UCSD-AML1 (cell line): ENCODE data around the gene DNAJC18.
A peak's percentile ranks its signal among the peaks of the same experiment; 100 is the strongest.

Experiments
- DNase-seq: peaks from one replicate; lab custom pipeline; 2025; ENCODE audit not compliant: unreplicated experiment; lab: John Stamatoyannopoulos, UW

Gene DNAJC18

DNA sequence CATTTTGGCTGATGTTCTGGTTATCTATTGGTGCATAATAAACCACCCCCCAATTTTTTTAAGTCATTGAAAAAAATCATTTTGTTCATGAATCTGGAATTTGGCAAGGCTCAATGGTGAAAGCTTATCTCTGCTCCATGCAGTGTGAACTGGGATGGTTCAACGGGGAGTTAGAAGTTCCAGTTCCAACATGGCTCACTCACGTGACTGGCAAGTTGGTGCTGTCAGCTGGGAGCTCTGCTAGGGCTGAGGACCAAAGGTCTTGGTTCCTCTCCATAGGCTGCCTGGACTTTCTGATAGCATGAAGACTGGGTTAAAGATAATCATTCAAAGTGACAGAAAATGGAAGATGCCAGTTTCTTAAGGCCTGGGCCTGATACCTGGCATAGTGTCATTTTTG, 32.4 kb downstream of the DNAJC18 start:
- DNase-seq = no peak

DNA sequence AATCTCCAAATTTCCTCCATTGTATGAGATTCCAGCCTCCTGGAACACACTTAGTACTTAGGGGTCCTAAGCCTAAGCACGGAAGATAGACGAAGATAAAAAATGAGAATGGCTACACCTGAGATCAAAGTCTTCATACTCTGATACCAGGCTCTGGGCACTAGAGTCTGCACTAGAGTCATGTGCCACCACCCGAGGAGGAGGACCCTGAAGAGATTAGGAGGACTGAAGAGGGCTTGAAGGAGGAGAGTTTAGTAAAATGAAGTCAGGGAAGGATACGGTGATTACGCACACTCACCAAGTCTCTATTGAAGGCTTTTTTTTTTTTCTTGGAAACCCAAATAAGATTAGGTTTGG, 34.9 kb downstream of the DNAJC18 start:
- no peak for DNase-seq

- DNase-seq = peak; percentile 98
Measured at GRCh38 chr5:139403787-139404483, 35.4 kb downstream of the DNAJC18 start, which contains the start of gene SPATA24. Gene SPATA24, minus strand, starts transcription at chr5:139404089. Its CDS starts 29 bp downstream, at chr5:139404060.

- no peak for DNase-seq
Measured at GRCh38 chr5:139403418-139403786, 35.9 kb downstream of the DNAJC18 start.

GRCh38 chr5:139402561-139403158, 36.7 kb downstream of the DNAJC18 start:
- peak; percentile 53 for DNase-seq

DNA sequence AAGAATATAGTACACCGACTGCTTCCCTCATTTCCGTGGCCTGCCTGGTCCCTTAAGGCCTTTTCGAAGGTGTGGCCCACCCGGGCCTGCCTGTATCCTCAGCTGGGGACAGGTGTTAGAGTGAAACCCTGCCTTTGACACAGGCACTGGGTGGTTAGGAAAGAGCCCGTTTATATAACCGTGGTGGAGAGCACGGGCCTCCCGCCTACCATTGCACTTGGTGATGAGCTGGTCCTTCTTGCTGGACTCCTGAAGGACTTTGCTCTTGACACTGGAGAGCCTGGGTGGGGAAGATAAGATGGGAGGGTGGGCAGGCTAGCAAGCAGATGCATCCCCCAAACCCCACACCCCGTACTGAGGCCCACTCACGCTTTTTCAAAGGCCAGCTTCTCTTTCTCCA, 37.8 kb downstream of the DNAJC18 start:
- no peak for DNase-seq

- no peak for DNase-seq
Measured at GRCh38 chr5:139399501-139400121, 39.7 kb downstream of the DNAJC18 start.

GRCh38 chr5:139397921-139398320, 41.4 kb downstream of the DNAJC18 start:
- DNase-seq = no peak

- DNase-seq = no peak
Measured at GRCh38 chr5:139396691-139397090, 42.6 kb downstream of the DNAJC18 start.

DNA sequence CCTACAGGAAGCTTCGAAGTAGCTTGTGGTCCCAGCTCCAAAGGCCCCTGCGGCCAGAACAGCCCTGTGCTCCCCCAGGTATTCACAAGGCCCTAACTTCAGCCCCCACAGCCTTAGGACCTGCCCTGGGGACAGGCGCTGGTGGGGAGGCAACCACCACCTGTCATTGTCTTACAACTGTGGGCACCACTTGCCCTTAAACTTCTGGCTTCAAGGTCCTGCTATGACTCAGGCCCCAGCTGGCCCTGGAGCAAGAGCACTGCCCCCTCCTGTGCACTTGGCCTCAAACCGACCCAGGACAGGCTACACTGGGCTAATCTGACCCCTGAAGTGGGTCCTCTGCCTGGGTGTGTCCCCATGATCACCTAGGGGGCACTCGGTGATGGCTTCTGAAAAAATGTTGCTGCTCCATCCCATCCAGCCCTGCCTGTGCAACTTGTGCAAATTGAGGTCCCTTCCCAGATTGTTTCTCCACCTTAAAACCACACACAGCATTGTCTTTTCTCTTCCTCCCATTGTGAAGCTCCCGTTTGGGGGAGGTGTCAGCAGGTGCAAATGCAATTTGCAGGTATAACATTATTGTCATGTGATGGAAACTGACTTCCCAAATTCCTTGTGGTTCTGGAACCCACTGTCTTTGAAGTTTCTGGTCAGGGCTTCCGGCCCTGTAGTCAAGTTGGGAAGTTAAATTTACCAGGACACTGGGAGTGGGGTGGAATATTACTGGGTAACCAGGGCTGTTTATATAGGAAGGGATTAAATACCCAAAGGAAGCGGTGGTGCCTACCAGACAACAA, 43.3 kb downstream of the DNAJC18 start:
- DNase-seq = no peak

GRCh38 chr5:139394654-139395566, 44.4 kb downstream of the DNAJC18 start, which contains the start of gene PROB1:
Gene PROB1, minus strand, starts transcription at chr5:139395104. Its CDS starts 23 bp downstream, at chr5:139395081.
- DNase-seq = no peak

GRCh38 chr5:139394123-139394653, 45.1 kb downstream of the DNAJC18 start:
- no peak for DNase-seq

GRCh38 chr5:139393497-139394122, 45.7 kb downstream of the DNAJC18 start:
- DNase-seq = no peak

- DNase-seq = peak; percentile 73
Measured at GRCh38 chr5:139392678-139393496, 46.4 kb downstream of the DNAJC18 start.

DNA sequence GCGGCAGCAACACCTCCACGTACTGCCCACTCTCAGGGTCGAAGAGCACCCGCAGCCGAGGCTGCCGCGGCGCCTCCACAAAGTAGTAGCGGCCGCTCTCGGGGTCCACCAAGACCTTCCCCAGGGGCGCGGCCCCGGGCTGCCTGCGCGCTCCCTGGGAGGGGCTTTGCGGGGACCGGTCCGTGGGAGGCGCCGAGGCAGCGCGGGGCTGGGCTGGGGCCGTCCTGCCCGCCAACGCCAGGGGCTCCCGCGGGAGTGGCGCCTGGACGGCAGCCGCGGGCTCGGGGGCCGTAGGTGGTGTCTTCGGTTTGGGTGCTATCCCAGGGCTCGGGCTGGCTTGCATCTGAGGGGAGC, 47.0 kb downstream of the DNAJC18 start:
- no peak for DNase-seq

GRCh38 chr5:139391570-139392323, 47.6 kb downstream of the DNAJC18 start:
- DNase-seq = no peak

DNA sequence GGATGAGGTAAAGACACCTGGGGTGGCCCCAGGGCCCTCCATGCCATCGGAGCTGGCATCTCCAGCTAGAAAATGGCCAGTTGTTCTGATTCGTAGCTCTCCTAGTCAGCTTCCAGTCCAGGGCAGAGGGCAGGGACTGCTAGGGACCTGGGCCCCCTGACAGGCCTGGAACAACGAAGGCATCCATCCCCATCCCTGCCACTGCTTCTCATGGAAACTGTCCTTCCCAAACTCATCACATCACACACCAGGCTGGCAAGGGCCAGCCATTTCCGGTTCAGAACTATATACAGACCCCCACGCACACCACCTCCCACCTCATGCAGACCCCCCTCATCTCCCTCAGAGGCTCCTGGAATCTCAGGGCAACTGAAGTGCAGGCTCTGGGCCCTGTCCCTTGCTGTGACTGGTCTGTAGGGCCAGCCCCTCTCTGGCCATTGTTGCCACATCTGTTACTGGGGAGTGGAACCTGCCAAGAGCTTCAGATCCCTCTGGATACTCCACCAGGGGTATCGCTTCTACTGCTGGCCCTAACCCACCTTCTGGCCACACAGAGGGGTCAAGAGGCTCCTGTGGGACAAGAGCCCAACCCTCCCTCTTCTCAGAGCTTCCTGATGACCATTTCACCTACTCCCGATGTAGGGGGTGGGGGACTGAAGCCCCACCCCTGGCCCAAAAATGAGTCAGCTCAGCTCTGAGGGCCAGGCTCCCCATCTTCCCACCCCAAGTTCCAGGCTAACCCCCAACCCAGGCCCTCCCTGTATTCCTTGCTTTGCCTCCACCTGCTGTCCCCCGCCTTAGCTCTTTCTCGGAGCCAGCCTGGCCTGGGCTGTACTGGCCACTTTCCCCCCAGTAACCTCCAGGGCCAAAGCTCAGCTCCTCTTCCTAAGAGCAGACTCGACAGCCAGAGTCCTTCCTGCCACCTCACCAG, 48.4 kb downstream of the DNAJC18 start:
- DNase-seq = no peak
